Keratinocyte (primary cell): ENCODE results near the gene LSM11. TPM values are rescaled to one million over a fixed set of nuclear protein-coding genes. Genes with fewer than 3 reads are reported as not detected.
"Not testable (repeated sequence)": the region's sequence is repeated elsewhere in the genome, so short reads cannot be mapped to it uniquely, and the experiment has no call there.

Source experiments
- DNase-seq: peaks from one replicate; pipeline ENCODE4 v3.0.0-alpha.2; 2011; ENCODE audit warnings: low read depth, missing footprints, low spot score
- FAIRE-seq: peaks from 2 replicates; lab custom pipeline; 2011; peaks lifted over from hg19 to GRCh38; lab: Jason Lieb, UNC
- H2AFZ ChIP-seq: 2 replicates; pipeline ENCODE4 v1.6.0; 2012; ENCODE audit warnings: low read length, control low read depth, inconsistent platforms; ENCODE audit not compliant: control insufficient read depth
- H3K27ac ChIP-seq: 2 replicates; pipeline ENCODE4 v1.5.1; 2011; ENCODE audit warnings: low read length; ENCODE audit not compliant: control insufficient read depth, insufficient read depth
- H3K27me3 ChIP-seq: 3 replicates; pipeline ENCODE4 v1.6.0; 2011; ENCODE audit warnings: low read length; ENCODE audit not compliant: control insufficient read depth, insufficient read depth; ENCODE audit errors: extremely low read depth
- H3K36me3 ChIP-seq, 2 experiments: 2 replicates in 1 of 2; 3 replicates in 1 of 2; pipeline ENCODE4 v1.5.1; 2011; ENCODE audit warnings: low read length in 2 of 2, mild to moderate bottlenecking in 1 of 2; ENCODE audit not compliant: control insufficient read depth in 2 of 2, insufficient read depth in 2 of 2; ENCODE audit errors: extremely low read depth in 1 of 2
- H3K4me1 ChIP-seq: 3 replicates; pipeline ENCODE4 v1.5.1; 2011; ENCODE audit warnings: low read length; ENCODE audit not compliant: control insufficient read depth, insufficient read depth; ENCODE audit errors: extremely low read depth
- H3K4me2 ChIP-seq: 3 replicates; pipeline ENCODE4 v1.6.0; 2011; ENCODE audit warnings: low read depth, low read length; ENCODE audit not compliant: control insufficient read depth, insufficient read depth; ENCODE audit errors: extremely low read depth
- H3K4me3 ChIP-seq, 3 experiments: fragments of 200-600 bp in 1 of 3; sonication (generic) in 1 of 3; 2 replicates in 2 of 3; 3 replicates in 1 of 3; pipeline ENCODE4 v1.5.1; 2011 to 2016; ENCODE audit warnings: low read length in 3 of 3, mild to moderate bottlenecking in 3 of 3, control low read depth in 2 of 3, inconsistent platforms in 1 of 3, low read depth in 1 of 3, mixed read lengths in 1 of 3, mixed run types in 1 of 3, moderate library complexity in 1 of 3; ENCODE audit not compliant: control insufficient read depth in 2 of 3, insufficient read depth in 2 of 3; ENCODE audit errors: extremely low read depth in 1 of 3
- H3K79me2 ChIP-seq: 2 replicates; pipeline ENCODE4 v1.6.0; 2012; ENCODE audit warnings: low read length; ENCODE audit not compliant: control insufficient read depth, insufficient read depth
- H3K9ac ChIP-seq: 3 replicates; pipeline ENCODE4 v1.6.0; 2011; ENCODE audit warnings: low read length; ENCODE audit not compliant: control insufficient read depth, insufficient read depth; ENCODE audit errors: extremely low read depth
- H3K9me1 ChIP-seq: 3 replicates; pipeline ENCODE4 v1.6.0; 2011; ENCODE audit warnings: low read length; ENCODE audit not compliant: control insufficient read depth, insufficient read depth; ENCODE audit errors: extremely low read depth
- H3K9me3 ChIP-seq: 2 replicates; pipeline ENCODE4 v1.5.1; 2012; ENCODE audit warnings: low read depth, low read length; ENCODE audit not compliant: control insufficient read depth
- H4K20me1 ChIP-seq: 3 replicates; pipeline ENCODE4 v1.6.0; 2011; ENCODE audit warnings: low read length; ENCODE audit not compliant: control insufficient read depth, insufficient read depth; ENCODE audit errors: extremely low read depth
- EZH2 ChIP-seq: IDR thresholded peaks from one replicate; pipeline ENCODE4 v1.6.1; 2012; ENCODE audit warnings: inconsistent platforms, mild to moderate bottlenecking, low read length, moderate library complexity
- dilution Hi-C: fragments of 300-500 bp; cut with MboI; formaldehyde crosslinking; loops from one replicate; pipeline ENCODE4 v1.7.0; 2020; ENCODE audit warnings: low sequenced_read_pairs; ENCODE audit not compliant: extremely low pct_ligation_motif_present
- polyA plus RNA-seq, 5 experiments: library from polyadenylated mRNA; depleted of rRNA in 3 of 5; stranded (reverse) in 3 of 5; stranded (forward) in 1 of 5; unstranded in 1 of 5; fragments of >200 nt; gene quantifications; 1 replicate in 1 of 5; 2 replicates in 3 of 5; 3 replicates in 1 of 5; pipeline versions ENCODE4 v1.2.1 to v1.2.3, GENCODE V29; 2011 to 2012; ENCODE audit warnings: missing spikeins in 2 of 5, low read depth in 1 of 5, low replicate concordance in 1 of 5
- TF ChIP-seq, protein P1 (sequence below), 3 experiments: IDR thresholded peaks in 1 of 3; conservative IDR thresholded peaks in 1 of 3; optimal IDR thresholded peaks in 1 of 3; 2 replicates in 2 of 3; 3 replicates in 1 of 3; pipeline versions ENCODE3 to v1.5.1; 2011; ENCODE audit warnings: low read length in 3 of 3, mild to moderate bottlenecking in 3 of 3, moderate library complexity in 2 of 3, control low read depth in 1 of 3, inconsistent platforms in 1 of 3; ENCODE audit not compliant: insufficient read depth in 2 of 3; ENCODE audit errors: extremely low read depth in 1 of 3

The LSM11 gene
- polyA plus RNA-seq, 1 donor (not counting 4 experiments of a cell fraction or from before 2014, with no cell fraction given), result 2.7 TPM

DNA sequence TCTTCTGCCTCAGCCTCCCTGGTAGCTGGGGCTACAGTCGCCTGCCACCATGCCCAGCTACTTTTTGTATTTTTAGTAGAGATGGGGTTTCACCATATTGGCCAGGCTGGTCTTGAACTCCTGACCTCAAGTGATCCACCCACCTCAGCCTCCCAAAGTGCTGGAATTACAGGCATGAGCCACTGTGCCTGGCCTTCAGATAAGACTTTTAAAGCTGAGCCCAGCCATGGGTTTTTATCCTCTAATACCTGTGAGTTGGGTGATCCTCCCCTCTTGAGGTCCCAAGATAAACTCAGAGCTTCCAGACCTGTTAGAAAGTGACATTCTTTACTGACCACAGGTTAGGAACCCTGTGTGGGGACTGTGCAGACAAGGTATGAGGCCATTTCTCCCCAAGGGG is 15.7 kb upstream of the LSM11 start:
- not testable (repeated sequence) for H3K4me3 ChIP-seq, FAIRE-seq, H3K9me1 ChIP-seq

DNA sequence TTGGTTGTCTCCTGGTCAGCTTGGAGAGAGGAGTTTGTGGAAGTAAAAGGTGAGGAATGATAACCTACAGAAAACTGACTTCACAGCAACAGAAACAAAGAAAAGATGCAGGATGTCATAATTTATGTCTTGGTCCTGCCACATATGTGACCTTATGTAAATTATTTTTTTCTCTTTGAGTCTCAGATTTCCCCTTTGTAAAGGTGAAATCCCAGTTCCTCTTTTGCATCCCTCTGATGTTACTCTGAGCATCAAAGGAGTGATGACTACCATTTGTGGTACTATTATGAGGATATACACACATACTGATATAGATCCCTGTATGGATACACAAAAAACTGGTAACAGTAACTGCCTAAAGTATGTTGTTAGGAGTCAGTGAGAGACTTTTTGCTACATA is 13.7 kb upstream of the LSM11 start:
- no peak for FAIRE-seq

More for the DNA sequence above, 15.7 kb upstream of the LSM11 start:
- H2AFZ ChIP-seq, H3K9ac ChIP-seq, dilution Hi-C loops, H3K4me1 ChIP-seq, H3K27ac ChIP-seq, H3K4me2 ChIP-seq, H3K27me3 ChIP-seq, H3K36me3 ChIP-seq, H3K9me3 ChIP-seq, H4K20me1 ChIP-seq, H3K79me2 ChIP-seq, DNase-seq: not testable (repeated sequence)

DNA sequence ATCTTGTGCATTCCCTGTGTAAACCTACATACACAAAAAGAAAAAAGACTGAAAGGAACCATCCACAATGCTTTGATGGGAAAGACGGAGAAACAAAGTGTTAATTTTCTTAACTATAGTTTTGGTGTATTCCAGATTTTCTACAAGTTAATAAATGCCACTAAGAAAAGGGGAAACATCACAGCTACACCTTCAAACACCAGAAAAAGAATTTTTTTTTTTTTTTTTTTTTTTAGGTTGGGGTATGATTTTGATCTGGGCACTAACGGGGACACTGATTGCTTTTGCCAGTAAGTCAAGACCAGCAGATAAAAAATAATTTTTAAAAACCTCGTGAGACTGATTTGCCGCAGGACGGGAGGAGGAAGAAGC is 12.6 kb upstream of the LSM11 start:
- no peak for FAIRE-seq
- H3K9me1 ChIP-seq, result no peaks in the 10 kb centered on the region

More for the DNA sequence above, 13.7 kb upstream of the LSM11 start:
- H3K27me3 ChIP-seq, result no peaks in the 10 kb centered on the region
- H3K79me2 ChIP-seq, result peaks cover 2% of the 10 kb centered on the region
- H3K9me1 ChIP-seq, result no peaks in the 10 kb centered on the region
- no peak overlapping the region for H3K4me2 ChIP-seq
- no peak overlapping the region for H2AFZ ChIP-seq
- H3K9ac ChIP-seq, result no peak overlapping the region
- DNase-seq, result no peak
- peaks cover 0 to 8% of the 10 kb centered on the region in 2 experiments for H3K36me3 ChIP-seq
- no peak overlapping the region for H3K27ac ChIP-seq
- no peak overlapping the region for H3K4me3 ChIP-seq
- no peak for TF ChIP-seq EZH2
- TF ChIP-seq, protein P1, sequence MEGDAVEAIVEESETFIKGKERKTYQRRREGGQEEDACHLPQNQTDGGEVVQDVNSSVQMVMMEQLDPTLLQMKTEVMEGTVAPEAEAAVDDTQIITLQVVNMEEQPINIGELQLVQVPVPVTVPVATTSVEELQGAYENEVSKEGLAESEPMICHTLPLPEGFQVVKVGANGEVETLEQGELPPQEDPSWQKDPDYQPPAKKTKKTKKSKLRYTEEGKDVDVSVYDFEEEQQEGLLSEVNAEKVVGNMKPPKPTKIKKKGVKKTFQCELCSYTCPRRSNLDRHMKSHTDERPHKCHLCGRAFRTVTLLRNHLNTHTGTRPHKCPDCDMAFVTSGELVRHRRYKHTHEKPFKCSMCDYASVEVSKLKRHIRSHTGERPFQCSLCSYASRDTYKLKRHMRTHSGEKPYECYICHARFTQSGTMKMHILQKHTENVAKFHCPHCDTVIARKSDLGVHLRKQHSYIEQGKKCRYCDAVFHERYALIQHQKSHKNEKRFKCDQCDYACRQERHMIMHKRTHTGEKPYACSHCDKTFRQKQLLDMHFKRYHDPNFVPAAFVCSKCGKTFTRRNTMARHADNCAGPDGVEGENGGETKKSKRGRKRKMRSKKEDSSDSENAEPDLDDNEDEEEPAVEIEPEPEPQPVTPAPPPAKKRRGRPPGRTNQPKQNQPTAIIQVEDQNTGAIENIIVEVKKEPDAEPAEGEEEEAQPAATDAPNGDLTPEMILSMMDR (optimal IDR thresholded peaks at IDR 0.05 in 1 of 3, IDR thresholded peaks at IDR 0.05 in 1 of 3, conservative IDR thresholded peaks at IDR 0.05 in 1 of 3; ENCODE audit: extremely low read depth in 1 of 3, insufficient read depth in 2 of 3, low read length in 3 of 3), result no peak
- H3K9me3 ChIP-seq, result no peaks in the 10 kb centered on the region
- peaks cover 4% of the 10 kb centered on the region for H3K4me1 ChIP-seq
- dilution Hi-C loops, result no loop called here
- no peaks in the 10 kb centered on the region for H4K20me1 ChIP-seq

More for the DNA sequence above, 12.6 kb upstream of the LSM11 start:
- Histone ChIP-seq H3K4me3 (peak overlapping the region; percentile 50 to 93 (median 72)), H3K27ac (peak overlapping the region; percentile 89), H3K9ac (peak overlapping the region; percentile 91), H2AFZ (peak overlapping the region; percentile 100), H3K4me2 (peak overlapping the region; percentile 59), H3K4me1 (peaks cover 4% of the 10 kb centered on the region), H3K79me2 (peaks cover 2% of the 10 kb centered on the region), H3K27me3 (no peaks in the 10 kb centered on the region), H3K9me3 (no peaks in the 10 kb centered on the region), H3K36me3 (peaks cover 2 to 8% of the 10 kb centered on the region in 2 experiments), H4K20me1 (no peaks in the 10 kb centered on the region)
- no peak for TF ChIP-seq EZH2
- TF ChIP-seq, protein P1 (optimal IDR thresholded peaks at IDR 0.05 in 1 of 3, IDR thresholded peaks at IDR 0.05 in 1 of 3, conservative IDR thresholded peaks at IDR 0.05 in 1 of 3; ENCODE audit: extremely low read depth in 1 of 3, insufficient read depth in 2 of 3, low read length in 3 of 3), result no peak
- no peak for DNase-seq
- dilution Hi-C loops, result no loop called here
